Left ventricle myocardium inferior (tissue), 1 donor: ENCODE data around the gene SWT1. TPM values are rescaled to one million over a fixed set of nuclear protein-coding genes. Genes with fewer than 3 reads are reported as not detected.

Experiments
- DNase-seq: peaks from one replicate; pipeline ENCODE4 v3.0.0-alpha.2; 2020
- H3K27ac ChIP-seq: fragments of 200-600 bp; replicated peaks from 2 replicates; pipeline ENCODE4 v1.8.0; 2021
- H3K27me3 ChIP-seq: fragments of 200-600 bp; 2 replicates; pipeline ENCODE4 v1.8.0; 2021; ENCODE audit warnings: low read depth
- H3K36me3 ChIP-seq: fragments of 200-600 bp; 2 replicates; pipeline ENCODE4 v1.8.0; 2021
- H3K4me1 ChIP-seq: fragments of 200-600 bp; 2 replicates; pipeline ENCODE4 v1.8.0; 2021
- H3K4me3 ChIP-seq: fragments of 200-600 bp; 2 replicates; pipeline ENCODE4 v1.8.0; 2021; ENCODE audit warnings: mild to moderate bottlenecking, moderate library complexity
- H3K9me3 ChIP-seq: fragments of 200-600 bp; replicated peaks from 2 replicates; pipeline ENCODE4 v1.8.0; 2021
- intact Hi-C: fragments of 100-400 bp; cut with micrococcal nuclease; formaldehyde crosslinking; loops from one replicate; pipeline ENCODE4 v1.11.0; 2022
- total RNA-seq: library from RNA; stranded (reverse); fragmentation: NEBNext Ultra II Directional; extraction: Animal tissue kit (Norgen Biotek cat#: 25700); gene quantifications from one replicate; pipeline ENCODE4 v1.2.1, GENCODE V29; 2021
- TF ChIP-seq, protein P1 (sequence below): fragments of 200-600 bp; IDR thresholded peaks from 2 replicates; pipeline ENCODE4 v1.8.0; 2021; ENCODE audit warnings: antibody characterized with exemption, mild to moderate bottlenecking, borderline replicate concordance
- donor health status: DM: no; HTN: yes; CAD: no; lungs with severe emphysema.

Gene SWT1
- total RNA-seq, 1 donor from 2014 or later: 7.4 TPM

DNA sequence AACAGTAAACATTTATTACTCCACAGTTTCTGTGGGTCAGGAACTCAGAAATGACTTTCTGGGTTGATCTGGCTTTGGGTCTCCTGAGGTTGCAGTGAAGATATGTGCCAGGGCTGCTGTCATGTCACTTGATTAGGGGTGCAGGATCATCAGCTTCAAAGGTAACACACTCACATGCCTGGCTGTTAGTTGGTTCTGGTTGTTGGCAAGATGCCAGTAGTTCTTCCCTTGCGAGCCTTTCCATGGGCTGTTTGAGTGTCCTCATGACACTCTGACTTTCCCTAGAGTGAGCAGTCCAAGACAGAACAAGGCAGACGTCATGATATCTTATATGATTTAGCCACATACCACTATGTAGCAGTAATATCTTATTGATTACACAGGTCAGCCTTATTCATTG is 1.8 kb downstream of the SWT1 start:
- peaks cover 16% of the 10 kb centered on the region for H3K36me3 ChIP-seq
- peaks cover 51% of the 10 kb centered on the region for H3K4me1 ChIP-seq
- DNase-seq: no peak
- intact Hi-C loops: no loop called here
- no peak overlapping the region for H3K27ac ChIP-seq
- TF ChIP-seq, protein P1, sequence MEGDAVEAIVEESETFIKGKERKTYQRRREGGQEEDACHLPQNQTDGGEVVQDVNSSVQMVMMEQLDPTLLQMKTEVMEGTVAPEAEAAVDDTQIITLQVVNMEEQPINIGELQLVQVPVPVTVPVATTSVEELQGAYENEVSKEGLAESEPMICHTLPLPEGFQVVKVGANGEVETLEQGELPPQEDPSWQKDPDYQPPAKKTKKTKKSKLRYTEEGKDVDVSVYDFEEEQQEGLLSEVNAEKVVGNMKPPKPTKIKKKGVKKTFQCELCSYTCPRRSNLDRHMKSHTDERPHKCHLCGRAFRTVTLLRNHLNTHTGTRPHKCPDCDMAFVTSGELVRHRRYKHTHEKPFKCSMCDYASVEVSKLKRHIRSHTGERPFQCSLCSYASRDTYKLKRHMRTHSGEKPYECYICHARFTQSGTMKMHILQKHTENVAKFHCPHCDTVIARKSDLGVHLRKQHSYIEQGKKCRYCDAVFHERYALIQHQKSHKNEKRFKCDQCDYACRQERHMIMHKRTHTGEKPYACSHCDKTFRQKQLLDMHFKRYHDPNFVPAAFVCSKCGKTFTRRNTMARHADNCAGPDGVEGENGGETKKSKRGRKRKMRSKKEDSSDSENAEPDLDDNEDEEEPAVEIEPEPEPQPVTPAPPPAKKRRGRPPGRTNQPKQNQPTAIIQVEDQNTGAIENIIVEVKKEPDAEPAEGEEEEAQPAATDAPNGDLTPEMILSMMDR: no peak
- no peaks in the 10 kb centered on the region for H3K9me3 ChIP-seq
- peak overlapping the region; percentile 79 for H3K4me3 ChIP-seq
- H3K27me3 ChIP-seq: no peaks in the 10 kb centered on the region

DNA sequence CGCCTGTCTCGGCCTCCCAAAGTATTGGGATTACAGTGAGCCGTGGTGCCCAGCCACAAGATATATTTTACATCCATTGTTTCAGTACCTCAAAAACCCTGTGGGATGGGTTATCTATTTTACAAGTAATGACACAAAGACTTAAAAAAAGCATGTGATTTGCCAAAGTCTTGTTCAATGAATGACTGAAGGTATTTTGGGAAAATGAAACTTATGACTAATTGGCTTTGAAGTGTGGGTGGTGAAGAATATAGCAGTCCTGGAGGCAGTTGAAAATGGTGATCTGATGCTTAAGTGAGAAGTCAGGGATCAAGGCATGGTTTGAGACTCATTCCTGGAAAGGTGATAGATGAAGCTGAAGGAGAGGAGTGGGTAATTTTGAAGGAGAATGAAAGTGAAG is 3.0 kb downstream of the SWT1 start:
- TF ChIP-seq, protein P1: no peak
- H3K27ac ChIP-seq: no peak overlapping the region
- no peaks in the 10 kb centered on the region for H3K27me3 ChIP-seq
- H3K4me1 ChIP-seq: peaks cover 40% of the 10 kb centered on the region
- intact Hi-C loops: loop anchor here (10.0 kb wide), 1 partner anchor 355 kb away; no protein-coding TSS in a partner anchor
- DNase-seq: no peak
- no peaks in the 10 kb centered on the region for H3K9me3 ChIP-seq
- H3K36me3 ChIP-seq: peaks cover 25% of the 10 kb centered on the region
- no peak overlapping the region for H3K4me3 ChIP-seq

DNA sequence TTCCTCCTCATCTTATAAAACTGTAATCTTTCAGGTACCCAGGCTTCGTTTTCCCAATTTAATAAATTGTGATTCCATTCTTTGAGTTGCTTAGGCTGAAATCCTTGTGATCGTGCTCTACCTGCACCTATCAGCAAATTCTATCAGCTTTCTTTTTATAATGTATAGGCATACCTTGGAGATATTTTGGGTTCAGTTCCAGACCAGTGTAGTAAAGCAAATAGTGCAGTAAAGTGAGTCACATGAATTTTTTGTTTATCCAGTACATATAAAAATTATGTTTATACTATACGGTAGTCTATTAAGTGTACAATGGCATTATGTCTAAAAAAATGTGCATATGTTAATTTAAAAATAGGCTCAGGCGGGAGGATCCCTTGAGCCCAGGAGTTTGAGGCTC is 5.5 kb downstream of the SWT1 start:
- Histone ChIP-seq H3K36me3 (peaks cover 49% of the 10 kb centered on the region), H3K27ac (no peak overlapping the region), H3K4me3 (no peak overlapping the region), H3K4me1 (peaks cover 18% of the 10 kb centered on the region), H3K9me3 (no peaks in the 10 kb centered on the region), H3K27me3 (no peaks in the 10 kb centered on the region)
- DNase-seq: no peak
- TF ChIP-seq, protein P1: no peak
- intact Hi-C loops: loop anchor here (10.0 kb wide), 1 partner anchor 358 kb away; no protein-coding TSS in a partner anchor

DNA sequence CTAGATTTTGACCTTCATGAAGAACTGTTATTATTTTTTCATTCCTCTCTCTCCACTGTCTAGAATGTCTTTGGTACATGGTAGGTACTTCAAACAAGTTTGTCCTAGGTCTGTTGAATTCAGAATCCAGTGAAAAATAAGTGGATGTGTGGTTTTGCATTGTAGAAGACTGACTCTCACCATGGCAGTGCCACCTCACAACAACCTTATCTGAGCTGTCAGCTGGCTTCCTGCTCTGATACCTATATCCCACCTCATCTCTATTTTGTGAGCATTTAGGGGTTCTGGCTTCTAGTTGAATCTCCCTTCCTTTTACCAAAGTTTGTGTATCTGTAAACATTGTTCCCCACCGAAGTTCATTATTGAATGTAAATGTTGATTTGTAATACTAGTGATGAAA is 9.1 kb downstream of the SWT1 start:
- Histone ChIP-seq H3K36me3 (peaks cover 51% of the 10 kb centered on the region), H3K9me3 (no peaks in the 10 kb centered on the region), H3K4me3 (no peak overlapping the region), H3K4me1 (peaks cover 7% of the 10 kb centered on the region), H3K27ac (no peak overlapping the region), H3K27me3 (no peaks in the 10 kb centered on the region)
- intact Hi-C loops: loop anchor here (10.0 kb wide), 1 partner anchor 361 kb away; no protein-coding TSS in a partner anchor
- no peak for DNase-seq
- TF ChIP-seq, protein P1: no peak

DNA sequence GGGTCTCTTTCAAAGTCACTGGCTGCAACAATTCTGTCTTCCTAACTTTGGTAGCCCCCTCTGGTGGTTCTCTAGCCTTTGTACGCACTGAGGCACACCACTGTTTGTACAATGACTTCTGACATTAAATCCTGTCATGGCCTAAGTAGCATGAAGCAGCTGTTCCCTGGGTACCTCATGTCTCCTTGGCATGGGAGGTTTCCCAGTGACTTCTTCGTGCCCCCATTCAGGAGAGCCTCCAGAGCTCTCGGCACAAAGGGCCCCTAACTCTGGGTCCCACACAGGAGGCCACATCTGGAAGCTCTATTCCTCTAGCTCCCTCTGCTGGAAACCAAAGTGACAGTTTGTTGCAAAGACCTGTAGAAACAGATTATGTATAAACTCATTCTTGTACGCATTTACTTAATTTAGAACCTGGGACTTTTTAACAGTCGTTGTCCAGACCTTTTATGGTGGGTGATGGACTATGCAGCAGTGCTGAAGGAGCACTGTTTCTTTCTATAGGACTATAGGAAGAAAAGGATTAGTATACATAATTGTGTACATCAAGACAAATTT is 13.4 kb downstream of the SWT1 start:
- Histone ChIP-seq H3K27ac (no peak overlapping the region), H3K4me1 (peaks cover 7% of the 10 kb centered on the region), H3K4me3 (no peak overlapping the region), H3K27me3 (no peaks in the 10 kb centered on the region), H3K36me3 (peaks cover 42% of the 10 kb centered on the region), H3K9me3 (no peaks in the 10 kb centered on the region)
- no peak for DNase-seq
- intact Hi-C loops: no loop called here
- TF ChIP-seq, protein P1: peak; percentile 70
